ENCODE results near the gene TBX10.
A peak's percentile ranks its signal among the peaks of the same experiment; 100 is the strongest.
"Not testable (repeated sequence)": the region's sequence is repeated elsewhere in the genome, so short reads cannot be mapped to it uniquely, and the experiment has no call there.

TBX10 gene

DNA sequence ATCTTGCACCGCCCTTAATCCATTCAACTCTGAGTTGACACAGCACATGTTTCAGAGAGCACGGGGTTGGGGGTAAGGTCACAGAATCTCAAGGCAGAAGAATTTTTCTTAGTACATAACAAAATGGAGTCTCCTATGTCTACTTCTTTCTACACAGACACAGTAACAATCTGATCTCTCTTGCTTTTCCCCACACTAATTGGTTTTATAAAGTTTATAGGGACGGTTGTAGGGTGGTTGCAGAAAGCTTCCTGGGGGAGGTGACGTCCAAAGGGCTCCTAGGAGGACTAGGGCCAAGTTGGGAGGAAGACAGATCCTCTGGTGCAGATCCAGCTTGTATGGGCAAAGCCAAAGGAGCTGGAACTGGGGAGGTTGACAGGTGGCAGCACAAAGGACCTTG is 35.4 kb downstream of the TBX10 start:
- not testable (repeated sequence) for H2BK12ac ChIP-seq (ENCODE audit: low read length); H2AFZ ChIP-seq (ENCODE audit: insufficient read depth, low read length, poor library complexity); H3K79me2 ChIP-seq (ENCODE audit: control insufficient read depth, insufficient read depth, low read length, poor library complexity); H2BK5ac ChIP-seq (ENCODE audit: low read depth, low read length, poor library complexity); H3K23ac ChIP-seq (ENCODE audit: low read length); H2BK120ac ChIP-seq (ENCODE audit: insufficient read depth, low read length, poor library complexity); H3K4me2 ChIP-seq (ENCODE audit: low read length); H3K14ac ChIP-seq (ENCODE audit: low read length); H2AK5ac ChIP-seq (ENCODE audit: low read length); H4K8ac ChIP-seq (ENCODE audit: low read depth, low read length); H3K4me3 ChIP-seq (ENCODE audit: low read depth, low read length); H3K79me1 ChIP-seq (ENCODE audit: low read length); H3K9ac ChIP-seq (ENCODE audit: low read length); H3K36me3 ChIP-seq (ENCODE audit: control insufficient read depth in 1 of 2, insufficient read depth in 2 of 2, low read length in 2 of 2); DNase-seq; H3K9me3 ChIP-seq (ENCODE audit: insufficient read depth, low read depth, low read length); H3K27ac ChIP-seq (ENCODE audit: low read depth, low read length); H3K18ac ChIP-seq (ENCODE audit: low read length); H3K4ac ChIP-seq (ENCODE audit: low read depth, low read length); H4K12ac ChIP-seq (ENCODE audit: low read depth, low read length); H3K27me3 ChIP-seq (ENCODE audit: insufficient read depth, low read length)
- Histone ChIP-seq H3K4me1 (ENCODE audit: control insufficient read depth in 1 of 2, insufficient read depth in 2 of 2, low read length in 2 of 2) (peaks cover 8 to 11% of the 10 kb centered on the region in 2 experiments), H4K91ac (ENCODE audit: low read depth, low read length) (peak overlapping the region; percentile 28)
- no CpG with 5 or more reads among the region's 4 CpGs for WGBS (ENCODE audit: extremely low coverage, insufficient coverage, insufficient read length)

GRCh38 chr11:67601098-67601497 is 38.5 kb downstream of the TBX10 start:
- Histone ChIP-seq H3K18ac (ENCODE audit: low read length) (no peak overlapping the region), H3K4me3 (ENCODE audit: low read depth, low read length) (no peak overlapping the region), H3K9ac (ENCODE audit: low read length) (no peak overlapping the region), H3K4ac (ENCODE audit: low read depth, low read length) (no peak overlapping the region), H3K23ac (ENCODE audit: low read length) (peak overlapping the region; percentile 66), H3K36me3 (ENCODE audit: control insufficient read depth in 1 of 2, insufficient read depth in 2 of 2, low read length in 2 of 2) (no peaks in the 10 kb centered on the region), H3K14ac (ENCODE audit: low read length) (no peak overlapping the region), H2AFZ (ENCODE audit: insufficient read depth, low read length, poor library complexity) (no peak overlapping the region), H2BK12ac (ENCODE audit: low read length) (no peak overlapping the region), H2BK5ac (ENCODE audit: low read depth, low read length, poor library complexity) (no peak overlapping the region), H4K91ac (ENCODE audit: low read depth, low read length) (no peak overlapping the region), H3K9me3 (ENCODE audit: insufficient read depth, low read depth, low read length) (peaks cover 4% of the 10 kb centered on the region), H3K4me2 (ENCODE audit: low read length) (no peak overlapping the region), H3K27ac (ENCODE audit: low read depth, low read length) (no peak overlapping the region), H4K8ac (ENCODE audit: low read depth, low read length) (no peak overlapping the region), H3K27me3 (ENCODE audit: insufficient read depth, low read length) (no peaks in the 10 kb centered on the region), H2BK120ac (ENCODE audit: insufficient read depth, low read length, poor library complexity) (no peak overlapping the region), H2AK5ac (ENCODE audit: low read length) (no peak overlapping the region), H3K79me1 (ENCODE audit: low read length) (no peaks in the 10 kb centered on the region), H3K79me2 (ENCODE audit: control insufficient read depth, insufficient read depth, low read length, poor library complexity) (no peaks in the 10 kb centered on the region), H4K12ac (ENCODE audit: low read depth, low read length) (no peak overlapping the region), H3K4me1 (ENCODE audit: control insufficient read depth in 1 of 2, insufficient read depth in 2 of 2, low read length in 2 of 2) (peaks cover under 1 to 2% of the 10 kb centered on the region in 2 experiments)
- DNase-seq, result no peak
- no CpG with 5 or more reads among the region's 7 CpGs for WGBS (ENCODE audit: extremely low coverage, insufficient coverage, insufficient read length)

- Histone ChIP-seq H3K23ac (ENCODE audit: low read length) (no peak overlapping the region), H3K14ac (ENCODE audit: low read length) (no peak overlapping the region), H2BK120ac (ENCODE audit: insufficient read depth, low read length, poor library complexity) (no peak overlapping the region), H2BK12ac (ENCODE audit: low read length) (no peak overlapping the region), H3K27ac (ENCODE audit: low read depth, low read length) (no peak overlapping the region), H3K79me2 (ENCODE audit: control insufficient read depth, insufficient read depth, low read length, poor library complexity) (no peaks in the 10 kb centered on the region), H3K4ac (ENCODE audit: low read depth, low read length) (no peak overlapping the region), H2BK5ac (ENCODE audit: low read depth, low read length, poor library complexity) (no peak overlapping the region), H4K12ac (ENCODE audit: low read depth, low read length) (no peak overlapping the region), H4K91ac (ENCODE audit: low read depth, low read length) (no peak overlapping the region), H3K4me1 (ENCODE audit: control insufficient read depth in 1 of 2, insufficient read depth in 2 of 2, low read length in 2 of 2) (peaks cover 0 to 2% of the 10 kb centered on the region in 2 experiments), H3K27me3 (ENCODE audit: insufficient read depth, low read length) (no peaks in the 10 kb centered on the region), H2AFZ (ENCODE audit: insufficient read depth, low read length, poor library complexity) (no peak overlapping the region), H3K79me1 (ENCODE audit: low read length) (no peaks in the 10 kb centered on the region), H3K36me3 (ENCODE audit: control insufficient read depth in 1 of 2, insufficient read depth in 2 of 2, low read length in 2 of 2) (no peaks in the 10 kb centered on the region), H3K4me2 (ENCODE audit: low read length) (no peak overlapping the region), H3K18ac (ENCODE audit: low read length) (no peak overlapping the region), H2AK5ac (ENCODE audit: low read length) (no peak overlapping the region), H3K9me3 (ENCODE audit: insufficient read depth, low read depth, low read length) (peaks cover 4% of the 10 kb centered on the region), H3K9ac (ENCODE audit: low read length) (no peak overlapping the region), H4K8ac (ENCODE audit: low read depth, low read length) (no peak overlapping the region), H3K4me3 (ENCODE audit: low read depth, low read length) (no peak overlapping the region)
- no peak for DNase-seq
- WGBS (ENCODE audit: extremely low coverage, insufficient coverage, insufficient read length), result no CpG with 5 or more reads among the region's 7 CpGs
These were observed 39.1 kb downstream of the TBX10 start for GRCh38 chr11:67600324-67601029.

GRCh38 chr11:67599149-67599548 is 40.4 kb downstream of the TBX10 start:
- H3K4ac ChIP-seq (ENCODE audit: low read depth, low read length), result no peak overlapping the region
- no peak overlapping the region for H2AFZ ChIP-seq (ENCODE audit: insufficient read depth, low read length, poor library complexity)
- no peaks in the 10 kb centered on the region for H3K27me3 ChIP-seq (ENCODE audit: insufficient read depth, low read length)
- H4K12ac ChIP-seq (ENCODE audit: low read depth, low read length), result no peak overlapping the region
- H2BK12ac ChIP-seq (ENCODE audit: low read length), result no peak overlapping the region
- H4K8ac ChIP-seq (ENCODE audit: low read depth, low read length), result no peak overlapping the region
- peaks cover 4% of the 10 kb centered on the region for H3K9me3 ChIP-seq (ENCODE audit: insufficient read depth, low read depth, low read length)
- H3K27ac ChIP-seq (ENCODE audit: low read depth, low read length), result no peak overlapping the region
- H2AK5ac ChIP-seq (ENCODE audit: low read length), result no peak overlapping the region
- H3K4me3 ChIP-seq (ENCODE audit: low read depth, low read length), result no peak overlapping the region
- no peak for DNase-seq
- WGBS (ENCODE audit: extremely low coverage, insufficient coverage, insufficient read length), result no CpG with 5 or more reads among the region's 1 CpG
- H3K4me2 ChIP-seq (ENCODE audit: low read length), result no peak overlapping the region
- no peaks in the 10 kb centered on the region for H3K79me1 ChIP-seq (ENCODE audit: low read length)
- H3K18ac ChIP-seq (ENCODE audit: low read length), result no peak overlapping the region
- no peaks in the 10 kb centered on the region for H3K79me2 ChIP-seq (ENCODE audit: control insufficient read depth, insufficient read depth, low read length, poor library complexity)
- no peak overlapping the region for H2BK120ac ChIP-seq (ENCODE audit: insufficient read depth, low read length, poor library complexity)
- H3K9ac ChIP-seq (ENCODE audit: low read length), result no peak overlapping the region
- H3K23ac ChIP-seq (ENCODE audit: low read length), result no peak overlapping the region
- H3K36me3 ChIP-seq (ENCODE audit: control insufficient read depth in 1 of 2, insufficient read depth in 2 of 2, low read length in 2 of 2), result no peaks in the 10 kb centered on the region
- no peak overlapping the region for H2BK5ac ChIP-seq (ENCODE audit: low read depth, low read length, poor library complexity)
- no peak overlapping the region for H4K91ac ChIP-seq (ENCODE audit: low read depth, low read length)
- no peaks in the 10 kb centered on the region for H3K4me1 ChIP-seq (ENCODE audit: control insufficient read depth in 1 of 2, insufficient read depth in 2 of 2, low read length in 2 of 2)
- H3K14ac ChIP-seq (ENCODE audit: low read length), result no peak overlapping the region
